Stimulated activated CD4-positive, alpha-beta T cell treated with anti-CD3 and anti-CD28 coated beads, Interleukin-4, amount 100 ng/mL, for 48 hours (primary cell): ENCODE data around the gene KAZN.

ENCODE experiments used
- DNase-seq, 2 donors: peaks; one replicate each; pipeline ENCODE4 v3.0.0-alpha.2; 2020; ENCODE audit warnings: low read depth in 2 of 2

The KAZN gene

DNA sequence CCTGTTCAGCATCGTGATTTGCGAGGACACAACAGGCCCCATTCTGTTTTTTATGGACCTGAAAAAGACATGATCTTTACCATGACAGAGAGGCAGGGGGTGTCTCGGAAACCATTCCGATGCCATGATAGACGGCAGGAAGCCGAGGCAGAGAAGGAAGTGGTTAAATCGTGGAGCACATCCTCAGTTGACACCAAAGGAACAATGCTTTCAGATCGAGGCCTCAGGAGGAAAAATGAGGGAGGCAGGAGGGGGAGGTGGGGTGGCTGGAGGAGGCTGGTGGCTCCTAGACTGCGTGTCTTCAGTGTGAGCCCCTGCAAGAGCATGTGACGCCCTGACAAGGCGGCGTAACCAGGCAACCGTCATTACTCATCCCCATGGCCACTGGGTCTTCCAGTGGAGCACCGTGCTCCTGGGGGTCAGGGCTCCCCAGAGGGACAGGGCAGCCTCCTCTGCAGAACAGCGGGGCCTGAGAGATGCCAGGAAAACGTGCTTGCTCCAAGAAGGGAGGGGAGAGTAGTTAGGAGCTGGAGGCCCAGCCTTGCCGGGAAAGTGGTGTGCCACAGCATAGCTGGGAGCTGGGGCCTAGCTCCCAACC is 382.2 kb downstream of the KAZN start:
- no peak for DNase-seq

DNA sequence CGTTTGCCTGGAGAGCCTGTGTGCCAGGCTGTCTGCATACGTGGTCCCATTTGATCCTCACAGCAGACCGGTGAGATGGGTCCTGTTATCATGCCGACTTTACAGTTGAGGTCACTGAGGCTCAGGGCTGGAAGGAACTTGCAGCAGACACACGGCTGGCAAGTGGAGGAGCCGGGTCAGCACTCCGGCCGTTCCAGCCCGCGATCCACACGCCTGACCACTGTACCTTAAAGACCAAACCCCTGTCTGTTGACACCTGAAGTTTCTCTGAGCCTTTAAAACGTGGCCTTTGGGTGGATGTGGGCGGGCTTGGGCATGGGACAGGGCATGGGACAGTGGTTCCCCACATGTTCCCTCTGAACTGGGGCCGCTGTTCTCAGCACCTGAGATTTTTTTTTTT is 383.5 kb downstream of the KAZN start:
- DNase-seq: no peak

DNA sequence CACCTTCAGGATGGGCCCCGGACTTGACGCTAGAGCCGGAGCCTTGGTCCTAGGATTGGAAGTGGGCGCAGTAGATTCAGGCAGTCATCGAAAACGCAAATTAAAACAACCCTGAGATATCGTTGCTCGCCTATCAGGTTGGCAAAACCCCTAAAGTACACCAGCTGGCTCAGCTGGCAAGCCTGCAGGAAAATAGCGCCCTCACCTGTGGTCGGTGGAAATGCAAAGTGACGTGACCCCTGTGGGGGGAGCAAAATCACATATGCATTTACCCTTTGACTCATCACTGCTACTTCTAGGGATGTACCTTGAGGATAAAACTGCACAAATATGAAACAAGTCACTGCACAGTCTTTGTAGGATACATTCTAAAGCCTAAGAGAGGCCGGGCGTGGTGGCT is 384.8 kb downstream of the KAZN start:
- DNase-seq: no peak

DNA sequence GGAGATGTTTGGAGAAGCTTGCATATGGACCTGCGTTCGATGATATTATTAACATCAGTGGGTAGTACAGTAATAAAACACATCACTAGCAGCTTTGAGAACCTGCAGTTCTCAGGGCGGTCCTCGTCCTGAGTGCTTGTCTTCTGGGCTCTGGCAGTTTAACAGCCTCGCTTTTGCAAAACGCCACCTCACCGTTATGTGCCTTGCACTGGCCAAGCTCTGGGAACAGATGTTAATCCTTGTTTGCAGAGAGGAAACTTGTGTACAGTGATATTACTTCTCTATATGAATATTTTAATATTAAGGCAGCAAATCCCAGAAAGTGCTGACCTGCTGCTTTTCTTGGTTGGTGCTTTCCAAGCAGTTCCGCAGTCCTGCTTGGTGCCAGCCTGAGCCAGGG is 387.7 kb downstream of the KAZN start:
- DNase-seq: no peak

DNA sequence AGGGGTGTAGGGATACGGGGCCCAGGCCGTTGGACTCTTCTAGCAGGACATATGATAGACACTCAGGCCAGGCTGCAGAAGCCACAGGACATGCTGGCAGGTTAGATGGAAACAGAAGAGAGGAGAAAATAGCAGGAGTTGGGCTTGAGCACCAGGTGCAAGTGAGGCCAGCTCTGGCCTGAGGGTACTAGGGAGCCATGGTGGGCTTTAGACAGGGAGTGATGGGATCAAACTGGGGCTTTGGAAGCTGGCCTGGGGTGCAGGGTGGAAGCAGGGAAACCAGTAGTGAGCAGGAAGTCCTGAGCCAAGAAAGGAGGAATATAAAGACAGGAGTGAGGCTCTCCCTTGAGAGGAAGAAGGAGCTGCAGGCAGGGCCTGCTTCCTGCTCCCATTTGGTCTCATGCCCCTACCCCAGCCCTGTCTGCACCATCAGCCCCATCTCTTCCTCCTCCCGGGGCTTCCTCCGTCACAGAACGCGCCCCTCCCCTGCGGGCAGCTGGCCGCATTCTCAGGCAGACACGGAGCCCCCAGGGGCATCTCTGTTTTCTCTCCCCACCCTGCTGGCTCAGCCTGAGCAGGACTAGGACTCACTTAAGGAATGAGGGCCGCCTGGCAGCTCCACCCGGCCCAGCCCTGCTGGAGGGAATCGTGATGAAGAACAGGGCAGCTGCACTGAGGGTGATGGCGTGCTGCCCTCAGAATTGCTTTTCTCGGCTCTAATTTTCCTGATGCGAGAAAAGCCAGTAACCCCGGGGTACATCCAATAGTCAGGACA is 389.5 kb downstream of the KAZN start:
- DNase-seq: no peak

DNA sequence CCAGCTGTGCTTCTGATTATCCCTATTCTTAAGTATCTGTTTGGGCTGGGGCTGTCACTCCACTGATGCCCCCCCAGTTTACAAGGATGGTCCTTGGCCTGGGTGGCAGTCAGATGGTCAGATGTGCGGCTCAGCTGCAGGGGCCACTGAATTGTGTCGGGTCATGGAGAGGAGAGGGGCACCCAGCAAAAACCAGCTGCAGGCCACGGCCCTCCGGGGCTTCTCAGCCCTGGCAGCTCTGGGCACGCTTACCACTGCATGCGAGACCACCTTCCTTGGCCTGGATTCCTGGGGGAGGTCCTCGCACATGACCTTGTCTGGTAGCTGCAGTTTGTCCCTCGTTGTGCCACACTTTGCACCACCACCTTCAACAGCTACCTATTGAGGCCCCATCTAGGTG is 390.2 kb downstream of the KAZN start:
- DNase-seq: no peak

DNA sequence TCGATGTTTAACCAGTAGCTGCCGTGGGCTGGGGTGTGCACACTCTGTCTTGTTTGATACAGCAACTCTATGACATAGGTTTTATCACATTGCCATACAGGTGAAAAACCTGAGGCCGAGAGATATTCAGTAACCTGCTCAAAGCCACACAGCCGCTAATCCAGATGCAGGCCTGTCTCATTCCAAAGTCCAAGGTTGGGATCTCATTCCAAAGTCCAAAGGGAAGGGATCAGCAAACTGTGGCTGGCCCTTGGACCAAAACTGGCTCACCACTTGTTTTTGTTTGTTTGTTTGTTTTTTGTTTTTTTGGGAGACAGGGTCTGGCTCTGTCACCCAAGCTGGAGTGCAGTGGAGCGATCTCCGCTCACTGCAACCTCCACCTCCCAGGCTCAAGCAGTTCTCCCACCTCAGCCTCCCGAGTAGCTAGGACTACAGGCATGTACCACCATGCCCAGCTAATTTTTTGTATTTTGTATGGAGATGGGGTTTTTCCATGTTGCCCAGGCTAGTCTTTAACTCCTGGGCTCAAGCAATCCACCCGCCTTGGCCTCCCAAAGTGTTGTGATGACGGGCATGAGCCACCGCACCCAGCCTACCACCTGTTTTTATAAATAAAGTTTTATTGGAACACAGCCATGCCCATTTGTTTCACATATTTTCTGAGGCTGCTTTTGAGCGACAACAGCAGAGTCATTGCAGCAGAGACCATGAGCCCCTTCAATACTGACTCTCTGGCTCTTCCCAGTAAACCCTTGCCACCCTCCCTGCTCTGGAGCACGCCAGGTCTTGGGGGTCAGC is 391.6 kb downstream of the KAZN start:
- no peak for DNase-seq

DNA sequence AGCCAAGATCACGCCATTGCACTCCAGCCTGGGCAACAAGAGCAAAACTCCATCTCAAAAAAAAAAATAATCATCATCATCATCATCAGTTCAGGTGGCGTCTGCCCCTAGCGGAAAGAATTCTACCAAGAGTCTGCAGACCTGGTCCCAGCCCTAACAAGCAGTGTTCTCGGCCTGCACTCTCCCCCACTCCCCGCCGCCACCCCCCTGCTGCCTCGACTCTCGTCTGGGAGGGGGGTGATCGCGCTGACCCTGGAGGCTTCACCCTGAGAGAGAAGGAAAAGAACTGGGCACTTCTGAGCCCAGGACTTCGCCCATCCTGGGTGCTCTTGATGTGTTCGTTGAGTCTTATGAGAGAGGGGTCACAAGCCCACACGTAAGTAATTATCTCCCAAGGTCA is 394.9 kb downstream of the KAZN start:
- DNase-seq: no peak

DNA sequence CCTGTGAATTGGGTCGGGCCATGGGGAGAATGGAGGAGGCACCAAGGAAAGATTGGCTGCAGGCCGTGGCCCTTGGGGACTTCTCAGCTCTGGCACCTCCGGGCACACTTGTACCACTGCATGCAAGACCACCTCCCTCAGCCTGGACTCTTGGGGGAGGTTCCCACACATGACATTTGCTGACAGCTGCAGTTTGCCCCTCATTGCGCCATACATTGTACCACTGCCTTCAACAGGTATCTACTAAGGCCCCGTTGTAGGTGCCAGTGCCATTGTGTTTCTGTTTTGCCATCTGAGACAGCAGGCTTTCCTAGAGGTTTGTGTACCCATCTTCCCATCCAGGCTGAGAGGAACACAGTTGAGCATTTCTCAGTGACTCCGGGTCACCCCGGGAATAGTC is 395.7 kb downstream of the KAZN start:
- no peak for DNase-seq

DNA sequence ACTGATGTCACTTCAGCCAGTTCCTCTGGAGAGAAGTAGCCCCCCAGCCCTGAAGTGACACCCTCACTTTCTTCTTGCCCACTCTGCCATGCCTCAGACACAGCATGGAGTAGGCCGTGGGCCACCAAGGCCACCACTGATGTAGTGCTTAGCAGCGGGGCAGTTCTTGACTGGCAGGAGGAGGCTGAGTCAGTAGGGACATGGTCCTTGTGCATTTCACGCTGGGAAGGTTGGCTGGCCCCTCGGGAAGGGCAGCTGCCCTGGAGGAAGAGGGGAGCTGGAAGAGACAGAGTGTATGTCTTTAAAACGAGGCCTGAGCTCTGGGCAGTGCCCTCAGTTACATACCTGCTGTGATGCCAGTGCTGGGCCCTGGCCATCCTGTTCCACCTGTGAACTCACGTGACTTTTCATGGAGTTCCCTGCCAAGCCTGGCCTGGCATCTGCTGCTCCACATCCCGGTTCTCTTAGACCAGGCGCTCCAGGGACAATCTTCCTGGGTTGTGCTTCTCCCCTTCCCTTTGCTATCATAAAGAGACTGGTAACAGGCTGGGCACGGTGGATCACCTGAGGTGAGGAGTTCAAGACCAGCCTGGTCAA is 396.5 kb downstream of the KAZN start:
- no peak for DNase-seq

DNA sequence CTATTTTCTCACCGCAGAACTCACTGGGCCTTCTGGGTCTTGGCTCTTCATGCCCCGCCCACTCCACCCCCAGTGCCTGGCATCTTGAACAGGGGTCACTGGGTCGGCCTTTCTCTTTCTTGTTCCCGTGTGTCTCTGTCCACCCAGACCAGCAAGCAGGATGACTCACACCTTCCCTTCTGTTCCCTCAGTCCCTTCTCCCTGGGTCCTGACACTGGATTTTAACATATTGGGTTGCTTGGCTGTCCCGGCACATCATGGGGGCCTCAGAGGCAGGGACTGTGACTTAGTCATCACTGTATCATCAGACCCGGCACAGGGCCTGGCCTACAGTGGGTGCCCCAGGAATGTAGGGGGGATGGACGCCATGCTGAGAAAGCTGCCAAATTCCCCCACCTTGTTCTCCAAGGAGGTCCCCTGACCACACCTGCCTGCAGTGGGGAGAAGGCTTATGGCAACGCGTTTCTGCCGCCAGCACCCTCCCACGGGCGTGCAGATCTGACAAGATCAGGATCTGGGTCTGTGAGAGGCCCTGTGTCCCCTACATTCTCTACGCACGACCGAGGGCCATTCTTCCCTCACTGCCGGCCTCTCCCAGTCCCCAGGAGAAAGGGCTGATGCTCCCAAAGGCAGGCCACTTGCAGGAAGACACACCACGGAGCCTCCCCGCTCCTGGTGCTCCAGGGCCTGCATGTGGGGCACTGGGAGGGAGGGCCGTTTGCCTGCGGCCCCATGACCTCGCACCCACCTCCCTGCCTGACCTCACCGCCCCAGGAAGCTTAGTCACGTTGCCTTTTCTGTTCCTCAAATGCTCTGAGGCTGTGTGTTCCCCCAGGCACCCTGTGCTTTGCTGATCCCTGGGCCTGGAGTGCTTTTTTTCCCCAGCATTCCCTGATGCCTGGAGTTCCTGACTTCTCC is 397.9 kb downstream of the KAZN start:
- no peak for DNase-seq

DNA sequence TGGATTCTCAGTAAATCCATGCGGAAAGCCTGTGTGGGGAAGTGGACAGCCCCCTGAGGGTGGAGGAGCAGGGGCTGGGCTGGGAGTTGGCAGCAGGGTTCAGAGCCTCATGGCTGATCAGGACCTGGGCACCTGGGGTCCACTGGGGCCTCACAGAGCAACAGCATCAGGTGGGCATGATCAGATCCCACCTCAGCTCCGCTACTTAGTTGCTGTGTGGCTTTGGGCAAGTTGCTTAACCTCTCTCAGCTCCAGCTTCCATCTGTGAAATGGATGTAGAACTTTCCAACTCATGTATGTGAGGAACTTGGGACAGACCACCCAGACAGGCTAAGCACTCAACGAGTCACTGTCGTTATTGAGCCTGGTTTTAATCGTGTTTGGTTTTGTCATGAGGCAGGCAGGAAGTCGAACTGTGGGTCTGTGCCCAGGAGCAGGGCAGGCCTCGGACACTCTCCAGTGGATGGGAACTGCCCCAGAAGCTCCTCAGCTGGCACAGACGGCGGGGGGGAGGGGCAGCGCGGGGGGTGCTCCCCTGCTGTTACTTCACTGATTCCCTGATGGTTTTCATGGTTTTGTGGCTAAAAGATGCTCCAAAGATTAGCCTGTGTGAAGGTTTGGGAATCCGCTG is 399.3 kb downstream of the KAZN start:
- DNase-seq: no peak

DNA sequence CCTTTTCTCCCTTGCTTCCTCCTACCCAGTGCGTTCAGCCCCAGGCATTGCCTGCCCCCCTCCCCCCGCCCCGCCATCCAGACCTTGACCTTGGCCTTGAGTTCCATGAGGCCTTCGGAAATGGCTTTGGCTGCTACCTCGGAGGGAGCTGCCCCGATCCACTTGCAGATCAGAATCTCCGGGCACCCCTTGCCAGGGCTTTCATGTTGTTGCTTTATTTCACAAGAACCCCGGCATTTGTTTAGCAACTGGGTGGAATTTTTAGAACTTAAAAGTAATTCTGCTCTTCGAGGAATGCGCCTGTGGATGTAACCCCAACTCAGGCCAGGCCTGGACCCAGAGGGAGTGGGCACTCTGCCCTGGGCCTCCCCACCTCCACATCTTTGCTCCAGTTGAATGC is 401.0 kb downstream of the KAZN start:
- DNase-seq: no peak

DNA sequence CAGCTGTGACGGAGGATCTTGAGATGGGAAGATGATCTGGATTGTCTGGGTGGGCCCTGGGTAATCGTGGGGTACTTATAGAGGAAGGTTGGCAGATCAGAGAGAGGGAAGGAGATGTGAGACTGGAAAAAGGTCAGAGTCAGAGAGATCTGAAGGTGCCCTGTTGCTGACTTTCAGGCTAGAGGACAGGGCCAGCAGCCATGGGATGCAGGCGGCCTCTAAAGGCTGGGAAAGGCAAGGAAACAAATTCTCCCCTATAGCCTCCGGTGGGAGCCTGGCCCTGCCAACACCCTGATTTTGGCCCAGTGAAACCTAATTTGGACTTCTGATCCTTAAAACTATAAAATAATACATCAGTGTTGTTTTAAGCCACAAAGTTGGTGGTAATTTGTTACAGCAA is 401.5 kb downstream of the KAZN start:
- DNase-seq: no peak

DNA sequence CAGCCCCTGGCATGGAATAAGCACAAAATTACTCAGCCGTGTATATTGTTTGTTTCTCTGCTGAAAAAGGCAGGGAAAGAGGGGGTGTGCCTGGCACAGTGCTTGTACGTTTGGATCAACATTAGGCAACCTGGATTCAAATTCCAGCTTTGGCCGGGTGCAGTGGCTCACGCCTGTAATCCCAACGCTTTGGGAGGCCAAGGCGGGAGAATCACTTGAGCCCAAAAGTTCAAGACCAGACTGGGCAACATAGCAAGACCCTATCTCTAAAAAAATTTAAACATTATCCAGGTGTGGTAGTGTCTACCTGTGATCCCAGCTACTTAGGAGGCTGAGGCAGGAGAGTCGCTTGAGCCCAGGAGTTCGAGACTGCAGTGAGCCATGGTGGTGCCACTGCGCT is 402.2 kb downstream of the KAZN start:
- DNase-seq: no peak

DNA sequence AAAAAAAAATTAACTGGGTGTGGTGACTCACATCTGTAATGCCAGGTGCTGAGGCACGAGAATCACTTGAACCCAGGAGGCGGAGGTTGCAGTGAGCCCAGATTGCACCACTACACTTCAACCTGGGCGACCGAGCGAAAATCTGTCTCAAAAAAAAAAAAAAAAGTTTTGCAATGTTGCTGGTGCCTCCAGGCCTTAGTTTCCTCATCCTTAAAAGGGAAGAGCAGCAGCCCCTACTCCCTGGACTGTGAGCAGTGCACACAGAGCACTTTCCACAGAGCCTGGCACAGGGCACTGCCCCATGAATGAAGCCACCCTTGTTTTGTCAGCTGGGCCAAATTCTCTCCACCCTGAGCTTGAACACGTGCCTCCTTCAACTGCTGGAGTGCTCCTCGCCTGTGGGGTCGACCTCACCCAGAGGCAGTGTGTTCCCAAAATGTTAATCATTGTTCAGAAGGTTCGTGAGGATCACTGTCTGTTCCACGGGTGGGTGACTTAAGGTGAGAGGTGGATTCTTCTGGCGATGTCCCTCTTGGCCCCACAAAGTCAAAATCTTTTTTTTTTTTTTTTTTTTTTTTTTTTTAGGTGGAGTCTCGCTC is 402.9 kb downstream of the KAZN start:
- DNase-seq: no peak

DNA sequence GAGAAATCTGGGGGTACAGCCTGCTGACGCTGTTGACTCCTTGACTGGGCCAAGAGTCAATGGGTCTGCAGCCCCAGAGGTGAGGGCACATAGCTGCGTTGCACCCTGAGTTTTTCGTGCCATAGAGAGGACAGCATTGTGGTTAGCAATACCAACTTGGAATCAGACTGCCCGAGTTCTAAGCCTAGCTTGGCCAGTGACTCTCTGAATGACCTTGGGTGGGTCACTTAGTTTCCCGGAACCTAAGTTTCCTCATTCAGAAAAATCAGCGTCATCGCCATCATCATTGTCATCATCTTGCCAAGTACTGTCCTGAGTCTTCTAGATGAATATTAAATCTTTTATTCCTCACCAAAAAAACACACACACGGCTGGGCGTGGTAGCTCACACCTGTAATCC is 403.8 kb downstream of the KAZN start:
- no peak for DNase-seq

DNA sequence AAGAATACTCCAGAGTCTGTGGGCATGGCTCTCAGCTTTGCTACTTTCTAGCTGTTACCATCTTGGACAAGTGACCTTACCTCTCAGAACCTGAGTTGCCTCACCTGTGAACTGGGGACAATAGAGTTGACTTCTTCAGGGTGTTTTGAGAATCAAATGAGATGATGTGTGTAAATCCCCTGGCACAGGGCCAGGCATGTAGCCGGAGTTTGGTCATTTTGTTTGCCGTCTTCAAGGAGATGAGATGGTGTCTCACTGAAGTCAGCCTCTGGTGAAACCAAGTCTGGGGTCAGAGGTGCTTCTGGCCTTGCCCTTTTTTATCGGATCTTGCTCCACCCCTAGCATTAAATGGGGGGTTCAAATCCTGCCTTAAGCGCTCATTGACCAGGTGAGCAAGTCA is 405.9 kb downstream of the KAZN start:
- DNase-seq: no peak

DNA sequence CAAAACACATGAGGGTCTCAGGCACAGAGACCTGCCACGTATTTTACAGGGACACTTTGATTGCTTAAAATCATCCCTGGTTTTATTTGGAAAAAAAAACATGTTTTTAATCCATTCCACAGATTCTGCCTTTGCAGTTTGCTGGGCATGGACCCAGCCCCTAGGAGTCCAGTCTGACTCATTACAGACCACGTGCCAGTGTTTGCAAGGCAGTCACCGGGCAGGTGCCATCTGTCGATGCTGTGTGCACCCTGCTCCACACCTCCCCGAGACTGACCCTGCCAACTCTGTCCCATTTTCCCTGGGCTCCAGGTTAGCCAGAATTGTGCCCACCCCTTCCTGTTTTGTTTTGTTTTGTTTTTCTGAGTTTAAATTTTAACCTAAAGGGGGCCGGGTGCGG is 406.6 kb downstream of the KAZN start:
- DNase-seq: no peak

DNA sequence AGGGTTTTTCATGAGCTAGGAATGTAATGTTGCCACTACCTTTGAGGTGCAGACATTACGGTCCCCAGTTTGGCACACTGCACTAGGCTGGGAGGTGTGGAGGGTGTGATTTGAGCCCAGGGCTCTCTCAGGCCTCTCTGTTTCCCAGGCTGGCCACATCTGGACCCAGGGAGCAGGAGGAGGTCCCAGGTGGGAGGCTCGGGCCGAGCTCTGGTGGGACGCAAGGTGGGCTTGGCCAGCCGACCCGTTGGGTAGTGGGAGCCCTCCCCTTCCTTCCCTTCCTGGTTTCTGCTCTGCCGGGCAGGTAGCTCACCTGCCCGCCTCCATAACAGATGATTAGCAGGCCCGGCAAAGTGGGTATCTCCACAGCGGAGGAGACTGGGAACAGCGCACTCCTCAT is 408.9 kb downstream of the KAZN start:
- DNase-seq: no peak

DNA sequence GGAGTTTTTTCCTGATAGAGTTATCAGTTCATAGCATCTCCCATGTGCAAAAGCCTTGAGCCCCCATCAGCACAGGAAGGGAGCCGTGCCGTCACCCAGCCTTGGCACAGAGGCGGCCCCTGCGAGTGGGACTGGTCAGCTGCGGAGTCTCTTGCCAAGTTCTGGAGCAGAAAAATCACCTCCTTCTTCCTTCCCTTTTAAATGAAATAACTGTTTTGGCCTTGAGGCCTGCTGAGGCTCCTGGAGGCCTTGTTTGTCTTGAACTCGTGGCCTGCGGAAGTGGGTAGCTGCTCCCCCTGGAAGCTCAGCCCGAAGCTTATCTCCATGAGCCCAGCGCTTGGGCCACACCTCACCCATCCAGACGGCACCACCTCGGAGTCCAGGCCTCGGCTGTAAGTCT is 409.4 kb downstream of the KAZN start:
- no peak for DNase-seq
